Pancreas (tissue), 10 donors: ENCODE measurements around the gene PDE6D. TPM values are rescaled to one million over a fixed set of nuclear protein-coding genes. Genes with fewer than 3 reads are reported as not detected.
A peak's percentile ranks its signal among the peaks of the same experiment; 100 is the strongest.

Experiments used
- ATAC-seq, 4 donors: fragments of 200-7000 bp; cut with Tn5 transposase; one replicate each; pipeline versions ENCODE4 v1.8.0 to v1.9.1; 2020; ENCODE audit warnings: mild to moderate bottlenecking in 4 of 4, moderate library complexity in 4 of 4
- DNase-seq, 6 donors: peaks; one replicate each; pipeline ENCODE4 v3.0.0-alpha.2; 2020
- FAIRE-seq: peaks from 2 replicates; lab custom pipeline; 2012; peaks lifted over from hg19 to GRCh38; lab: Jason Lieb, UNC
- H3K27ac ChIP-seq, 4 donors: fragments of 200-600 bp; sonication (generic); 1 replicate in 3 of 4; 2 replicates in 1 of 4; pipeline versions ENCODE4 v1.5.0 to v1.8.0; 2020
- H3K27me3 ChIP-seq, 4 donors: fragments of 200-600 bp; one replicate each; pipeline ENCODE4 v1.8.0; 2021
- H3K36me3 ChIP-seq, 3 donors: fragments of 200-600 bp; sonication (generic) in 1 of 3; one replicate each; pipeline versions ENCODE4 v1.5.0 to v1.8.0; 2020 to 2021
- H3K4me1 ChIP-seq, 3 donors: fragments of 200-600 bp; one replicate each; pipeline ENCODE4 v1.8.0; 2021
- H3K4me3 ChIP-seq, 4 donors: fragments of 200-600 bp; sonication (generic) in 2 of 4; one replicate each; pipeline versions ENCODE4 v1.5.0 to v1.8.0; 2020 to 2021
- H3K9me3 ChIP-seq, 4 donors: fragments of 200-600 bp; one replicate each; pipeline ENCODE4 v1.8.0; 2021
- WGBS, 2 donors: extraction: QIAGEN DNeasy Blood & Tissue Kit; methylation state at CpG; one replicate each; pipeline ENCODE4 v1.1.7; 2013; 5-methylcytosine and 5-hydroxymethylcytosine counted together
- intact Hi-C, 3 donors: fragments of 100-400 bp; cut with DNase I; formaldehyde crosslinking; loops; one replicate each; pipeline versions ENCODE4 v1.11.1 to v1.14.2; 2022
- polyA plus RNA-seq, 2 donors: library from polyadenylated mRNA; stranded (reverse); fragments of 200-250 nt; gene quantifications; one replicate each; pipeline ENCODE4 v1.2.3, GENCODE V29; 2013
- total RNA-seq, 6 donors: library from RNA; stranded (reverse); fragmentation: NEBNext Ultra II Directional in 4 of 6; extraction: Animal tissue kit (Norgen Biotek cat#: 25700) in 4 of 6; gene quantifications; one replicate each; pipeline versions ENCODE4 v1.2.1 to v1.2.4, GENCODE V29; 2021 to 2023
- TF ChIP-seq, protein P1 (sequence below), 4 donors: fragments of 200-600 bp; sonication (generic) in 3 of 4; IDR thresholded peaks; one replicate each; pipeline versions ENCODE4 v1.5.0 to v1.8.0; 2021; ENCODE audit warnings: antibody characterized with exemption in 4 of 4
- donor health status: healthy with polysubstance abuse.
- donor health status: DM: no; HTN: no; CAD: no; lungs with moderate emphysema.
- donor health status: DM: no; HTN: no; CAD: no.
- donor health status: control.
- donor health status: control.
- donor health status: Bipolar disorder and iron deficiency.
- donor health status: DM: yes; HTN: yes; CAD: no.
- donor health status: DM: no; HTN: no; CAD: no.
- donor health status: DM: no; HTN: no; CAD: no.
- donor health status: DM: yes; HTN: yes; CAD: no.

PDE6D gene
- total and polyA plus RNA-seq, 8 donors = 5.6 to 14.0 (median 7.6) TPM

- H3K27ac ChIP-seq = no peak overlapping the region
- H3K4me1 ChIP-seq = no peaks in the 10 kb centered on the region
- no peak overlapping the region for H3K4me3 ChIP-seq
- no peaks in the 10 kb centered on the region for H3K27me3 ChIP-seq
- 86% methylated on average over 8 of the region's 8 CpGs for WGBS, 2 donors
- no peaks in the 10 kb centered on the region for H3K36me3 ChIP-seq
- ATAC-seq (no peak), FAIRE-seq (no peak), DNase-seq (no peak)
- TF ChIP-seq, protein P1, sequence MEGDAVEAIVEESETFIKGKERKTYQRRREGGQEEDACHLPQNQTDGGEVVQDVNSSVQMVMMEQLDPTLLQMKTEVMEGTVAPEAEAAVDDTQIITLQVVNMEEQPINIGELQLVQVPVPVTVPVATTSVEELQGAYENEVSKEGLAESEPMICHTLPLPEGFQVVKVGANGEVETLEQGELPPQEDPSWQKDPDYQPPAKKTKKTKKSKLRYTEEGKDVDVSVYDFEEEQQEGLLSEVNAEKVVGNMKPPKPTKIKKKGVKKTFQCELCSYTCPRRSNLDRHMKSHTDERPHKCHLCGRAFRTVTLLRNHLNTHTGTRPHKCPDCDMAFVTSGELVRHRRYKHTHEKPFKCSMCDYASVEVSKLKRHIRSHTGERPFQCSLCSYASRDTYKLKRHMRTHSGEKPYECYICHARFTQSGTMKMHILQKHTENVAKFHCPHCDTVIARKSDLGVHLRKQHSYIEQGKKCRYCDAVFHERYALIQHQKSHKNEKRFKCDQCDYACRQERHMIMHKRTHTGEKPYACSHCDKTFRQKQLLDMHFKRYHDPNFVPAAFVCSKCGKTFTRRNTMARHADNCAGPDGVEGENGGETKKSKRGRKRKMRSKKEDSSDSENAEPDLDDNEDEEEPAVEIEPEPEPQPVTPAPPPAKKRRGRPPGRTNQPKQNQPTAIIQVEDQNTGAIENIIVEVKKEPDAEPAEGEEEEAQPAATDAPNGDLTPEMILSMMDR (IDR thresholded peaks at IDR 0.05) = no peak
- intact Hi-C loops = loop anchor here in 1 of 3 donors (10.0 kb wide), 1 partner anchor 108 kb away; no protein-coding TSS in a partner anchor
- H3K9me3 ChIP-seq = no peaks in the 10 kb centered on the region
These were observed 58.3 kb downstream of the PDE6D start for GRCh38 chr2:231722721-231723307.

GRCh38 chr2:231720987-231721966, 59.8 kb downstream of the PDE6D start:
- no peaks in the 10 kb centered on the region for H3K9me3 ChIP-seq
- ATAC-seq (peak in 1 of 4 donors; percentile 36), DNase-seq (no peak), FAIRE-seq (no peak)
- TF ChIP-seq, protein P1 (IDR thresholded peaks at IDR 0.05) = no peak
- H3K4me3 ChIP-seq = no peak overlapping the region
- H3K27me3 ChIP-seq = no peaks in the 10 kb centered on the region
- no peaks in the 10 kb centered on the region for H3K4me1 ChIP-seq
- H3K36me3 ChIP-seq = no peaks in the 10 kb centered on the region
- WGBS, 2 donors = 67 to 76% methylated on average over 8 of the region's 8 CpGs
- no peak overlapping the region for H3K27ac ChIP-seq
- intact Hi-C loops = loop anchor here in 1 of 3 donors (10.0 kb wide), 1 partner anchor 106 kb away; no protein-coding TSS in a partner anchor

- Histone ChIP-seq H3K27ac (no peak overlapping the region), H3K4me3 (no peak overlapping the region), H3K36me3 (no peaks in the 10 kb centered on the region), H3K27me3 (no peaks in the 10 kb centered on the region), H3K9me3 (no peaks in the 10 kb centered on the region), H3K4me1 (no peaks in the 10 kb centered on the region)
- no peak for DNase-seq
- 76 to 80% methylated on average over 7 of the region's 7 CpGs for WGBS, 2 donors
- intact Hi-C loops = loop anchor here in 1 of 3 donors (10.0 kb wide), 1 partner anchor 106 kb away; no protein-coding TSS in a partner anchor
- TF ChIP-seq, protein P1 (IDR thresholded peaks at IDR 0.05) = no peak
- no peak for ATAC-seq
- FAIRE-seq = no peak
These were observed 60.6 kb downstream of the PDE6D start for GRCh38 chr2:231720292-231720986.

- FAIRE-seq (no peak), ATAC-seq (no peak), DNase-seq (no peak)
- no peaks in the 10 kb centered on the region for H3K4me1 ChIP-seq
- TF ChIP-seq, protein P1 (IDR thresholded peaks at IDR 0.05) = no peak
- H3K36me3 ChIP-seq = no peaks in the 10 kb centered on the region
- no peak overlapping the region for H3K4me3 ChIP-seq
- no peaks in the 10 kb centered on the region for H3K27me3 ChIP-seq
- WGBS, 2 donors = 70% methylated on average over 6 of the region's 6 CpGs
- intact Hi-C loops = no loop called here
- H3K27ac ChIP-seq = no peak overlapping the region
- no peaks in the 10 kb centered on the region for H3K9me3 ChIP-seq
These were observed 62.3 kb downstream of the PDE6D start for GRCh38 chr2:231718799-231719198.
